LoVo (cell line): ENCODE results near the gene SLC7A6.
"Not testable (repeated sequence)": the region's sequence is repeated elsewhere in the genome, so short reads cannot be mapped to it uniquely, and the experiment has no call there.

Experiments used
- DNase-seq: peaks from one replicate; pipeline ENCODE4 v3.0.0-alpha.2; 2016; ENCODE audit warnings: low spot score

The SLC7A6 gene

GRCh38 chr16:68283801-68284598 lies 19.7 kb downstream of the SLC7A6 start:
- DNase-seq = no peak

DNA sequence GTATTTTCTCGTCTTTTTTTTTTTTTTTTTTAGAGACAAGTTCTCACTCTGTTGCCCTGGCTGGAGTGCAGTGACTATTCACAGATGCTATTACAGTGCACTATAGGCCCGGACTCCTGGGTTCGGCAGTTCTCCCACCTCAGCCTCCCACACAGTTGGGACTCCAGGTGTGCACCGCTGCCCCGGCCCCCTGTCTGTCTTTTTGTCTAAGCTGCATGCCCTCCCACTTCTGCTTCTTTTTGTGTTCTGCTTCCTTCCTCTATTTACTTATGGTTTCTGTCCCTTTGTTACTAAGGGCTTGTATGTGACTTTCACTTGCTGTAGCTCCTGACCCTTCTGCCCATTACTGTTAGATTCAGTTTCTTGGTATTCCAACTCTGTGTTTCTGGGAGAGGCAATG lies 20.5 kb downstream of the SLC7A6 start:
- DNase-seq = no peak

GRCh38 chr16:68285683-68286082 lies 21.4 kb downstream of the SLC7A6 start:
- DNase-seq = no peak

DNA sequence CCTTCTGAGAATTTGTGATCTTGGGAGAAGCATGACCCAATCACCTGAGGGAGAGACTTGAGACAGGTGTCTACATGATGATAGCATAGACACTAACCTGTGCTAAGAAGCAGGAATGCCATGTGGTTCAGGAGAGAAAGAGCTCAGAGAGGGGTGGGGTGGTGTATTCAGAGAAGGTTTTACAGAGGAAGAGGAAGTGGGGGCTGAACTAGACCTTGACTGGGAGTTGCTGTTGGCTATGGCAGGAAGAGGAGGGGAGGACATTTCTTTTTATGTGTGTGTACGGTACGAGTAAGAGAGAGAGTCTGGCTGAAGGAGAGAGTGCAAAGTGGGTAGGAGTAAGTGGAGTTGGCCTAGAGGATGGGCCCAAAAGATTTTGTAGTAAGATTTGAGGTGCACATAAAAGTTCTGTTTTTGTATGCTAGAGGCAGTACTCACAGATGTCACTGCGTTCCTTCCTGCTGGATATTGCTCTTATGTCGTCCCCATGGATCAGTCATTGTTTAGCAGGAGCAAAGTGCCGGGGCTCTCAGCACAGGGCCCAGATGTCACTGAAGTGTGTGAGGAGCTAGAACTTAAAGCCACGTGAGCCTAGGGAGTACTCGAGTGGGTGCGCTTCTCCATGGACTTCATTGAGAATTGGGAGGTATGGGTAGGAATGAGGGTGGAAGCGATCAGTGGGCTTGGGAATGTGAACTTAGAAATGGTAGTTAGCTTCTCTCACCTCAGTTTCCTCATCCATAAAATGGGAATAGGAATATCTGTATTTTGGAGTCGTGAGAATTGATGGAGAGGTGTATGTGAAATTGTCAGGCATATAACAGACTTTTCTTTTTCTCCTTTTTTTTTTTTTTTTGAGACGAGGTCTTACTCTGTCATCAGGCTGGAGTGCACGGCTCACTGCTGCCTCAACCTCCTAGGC lies 22.1 kb downstream of the SLC7A6 start:
- DNase-seq = no peak

DNA sequence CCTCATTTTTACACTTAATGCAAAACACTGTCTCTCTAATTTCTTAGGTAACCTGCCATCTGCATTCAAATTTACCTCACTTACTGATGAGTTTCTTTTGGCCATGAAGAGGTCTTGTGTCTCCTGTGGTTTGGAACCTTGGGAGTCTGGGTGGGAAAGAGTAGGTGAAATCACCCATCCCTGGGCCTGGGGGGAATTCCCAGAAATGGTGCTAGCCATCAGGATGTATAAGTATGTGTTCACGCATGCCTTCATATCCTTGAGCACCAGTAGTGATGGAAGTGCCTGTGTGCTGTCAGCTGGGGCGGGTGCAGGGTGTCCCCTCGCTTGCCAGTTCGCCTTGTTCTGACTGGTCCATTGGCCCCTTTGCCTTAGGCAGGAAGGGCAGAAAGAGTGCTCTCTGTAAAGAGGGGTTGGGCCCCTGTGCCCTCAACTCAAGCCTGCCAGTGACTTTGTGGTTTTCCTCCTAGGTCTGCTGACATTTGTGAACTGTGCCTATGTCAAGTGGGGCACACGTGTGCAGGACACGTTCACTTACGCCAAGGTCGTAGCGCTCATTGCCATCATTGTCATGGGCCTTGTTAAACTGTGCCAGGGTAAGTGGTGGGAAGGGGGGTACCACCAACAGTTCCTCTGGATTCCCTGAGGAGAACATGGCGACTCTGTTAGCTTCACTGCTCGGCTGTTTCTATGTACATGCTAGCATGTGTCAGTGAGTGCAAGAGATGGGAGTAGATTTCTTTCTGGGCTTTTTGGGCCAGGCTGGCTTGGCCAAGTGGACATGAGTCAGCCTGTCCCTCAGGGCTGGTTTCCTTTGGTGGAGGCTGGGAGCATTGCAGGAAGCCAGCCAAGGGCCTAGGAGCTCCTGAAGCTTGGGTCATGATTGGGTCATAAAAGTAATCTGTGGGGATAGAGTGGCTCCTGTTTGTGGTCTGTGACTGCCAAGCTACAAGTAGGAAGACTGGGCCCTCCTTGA lies 23.2 kb downstream of the SLC7A6 start:
- peak; percentile 44 for DNase-seq

GRCh38 chr16:68288252-68288650 lies 23.9 kb downstream of the SLC7A6 start:
- DNase-seq = no peak

GRCh38 chr16:68288796-68289195 lies 24.5 kb downstream of the SLC7A6 start:
- DNase-seq = not testable (repeated sequence)

GRCh38 chr16:68289202-68289601 lies 24.9 kb downstream of the SLC7A6 start:
- no peak for DNase-seq

DNA sequence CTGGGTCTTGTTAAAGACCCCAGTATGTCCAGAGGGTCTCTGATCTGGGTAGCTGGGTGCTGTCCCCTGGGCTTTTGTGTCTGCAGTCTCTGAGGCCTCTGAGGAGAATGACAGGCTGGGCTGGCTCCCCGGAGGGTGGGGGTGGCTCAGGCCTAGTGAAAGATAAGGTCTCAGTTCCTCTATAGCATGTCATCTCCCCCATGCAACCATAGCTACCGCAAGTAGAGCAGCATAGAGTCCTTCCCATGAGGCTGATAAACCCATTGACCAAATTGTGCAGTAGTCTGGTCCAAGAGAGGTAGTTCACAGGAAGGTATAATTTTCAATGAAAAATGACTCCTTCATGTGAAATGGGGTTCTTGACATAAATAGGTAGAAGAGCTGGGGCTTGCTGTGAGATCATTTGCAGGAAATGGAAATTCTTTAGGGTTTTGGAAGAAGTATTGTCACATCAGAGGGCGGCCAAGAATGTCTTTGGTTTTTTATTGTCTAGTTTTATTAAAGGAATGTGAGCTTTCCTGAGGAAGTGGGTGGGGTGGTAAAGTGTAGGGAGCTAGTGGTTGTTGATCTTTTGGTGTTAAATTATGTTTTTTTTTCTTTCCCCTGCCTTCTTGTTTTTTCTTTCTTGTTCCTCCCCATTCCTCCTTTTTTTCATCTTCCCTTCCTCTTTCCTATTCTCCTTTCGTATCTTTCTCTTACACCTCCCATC lies 25.4 kb downstream of the SLC7A6 start:
- DNase-seq = no peak

DNA sequence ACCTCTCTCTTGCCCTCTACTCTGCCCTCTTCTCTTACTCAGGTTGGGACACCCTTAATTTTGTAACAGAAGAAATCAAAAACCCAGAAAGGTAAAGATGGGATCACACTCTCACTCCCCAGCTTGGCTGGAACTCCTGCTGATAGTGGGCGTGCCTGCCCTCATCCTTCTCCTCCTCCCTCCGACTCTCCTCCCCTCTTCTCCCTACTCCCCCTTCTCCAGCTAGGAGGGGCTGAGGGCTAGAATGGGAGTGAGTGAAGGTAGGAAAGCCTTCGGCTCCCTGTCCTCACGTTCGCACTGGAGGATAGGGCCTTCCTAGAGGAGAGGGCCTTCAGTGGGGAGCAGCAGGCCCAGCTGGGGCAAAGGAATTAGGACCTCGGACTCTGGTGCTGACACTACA lies 26.1 kb downstream of the SLC7A6 start:
- no peak for DNase-seq

DNA sequence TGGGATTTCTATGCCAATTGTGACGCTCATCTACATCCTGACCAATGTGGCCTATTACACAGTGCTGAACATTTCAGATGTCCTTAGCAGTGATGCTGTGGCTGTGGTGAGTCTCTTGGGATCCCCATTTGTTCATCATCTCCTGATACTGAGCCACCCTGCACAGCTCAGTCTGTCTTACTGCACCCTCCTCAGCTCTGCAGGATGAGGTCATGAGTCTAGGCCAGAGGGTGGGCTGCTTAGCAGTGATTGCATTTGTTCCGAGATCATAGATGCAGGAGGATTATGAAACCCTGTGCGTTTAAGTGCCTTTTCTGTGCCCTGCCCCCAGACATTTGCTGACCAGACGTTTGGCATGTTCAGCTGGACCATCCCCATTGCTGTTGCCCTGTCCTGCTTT lies 26.9 kb downstream of the SLC7A6 start:
- DNase-seq = no peak

- no peak for DNase-seq
Observed at GRCh38 chr16:68292425-68292824, 28.1 kb downstream of the SLC7A6 start.

- no peak for DNase-seq
Observed at GRCh38 chr16:68296291-68296690, 32.0 kb downstream of the SLC7A6 start.

- no peak for DNase-seq
Observed at GRCh38 chr16:68296693-68297092, 32.4 kb downstream of the SLC7A6 start.

DNA sequence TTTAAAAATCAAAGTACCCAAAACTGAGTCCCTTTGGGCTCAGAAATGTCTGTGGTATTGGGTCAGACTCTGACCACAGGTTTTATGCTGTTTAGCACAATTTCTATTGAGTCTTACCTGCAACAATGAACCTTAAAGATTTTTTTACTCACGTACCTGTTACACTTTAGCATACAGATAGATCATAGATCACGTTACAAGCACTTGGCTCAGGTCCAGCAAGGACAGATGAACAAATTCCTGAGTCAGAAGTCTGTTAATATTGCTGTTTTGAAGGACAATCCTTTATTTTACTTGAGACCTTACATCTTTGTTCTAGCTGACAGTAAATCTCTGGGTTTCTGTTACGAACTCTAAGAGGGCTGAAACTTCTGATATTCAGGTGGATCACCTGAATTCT lies 33.6 kb downstream of the SLC7A6 start:
- no peak for DNase-seq

- no peak for DNase-seq
Observed at GRCh38 chr16:68298312-68298711, 34.0 kb downstream of the SLC7A6 start.

GRCh38 chr16:68298907-68299561 lies 34.7 kb downstream of the SLC7A6 start:
- no peak for DNase-seq

GRCh38 chr16:68299571-68300453 lies 35.5 kb downstream of the SLC7A6 start:
- no peak for DNase-seq

DNA sequence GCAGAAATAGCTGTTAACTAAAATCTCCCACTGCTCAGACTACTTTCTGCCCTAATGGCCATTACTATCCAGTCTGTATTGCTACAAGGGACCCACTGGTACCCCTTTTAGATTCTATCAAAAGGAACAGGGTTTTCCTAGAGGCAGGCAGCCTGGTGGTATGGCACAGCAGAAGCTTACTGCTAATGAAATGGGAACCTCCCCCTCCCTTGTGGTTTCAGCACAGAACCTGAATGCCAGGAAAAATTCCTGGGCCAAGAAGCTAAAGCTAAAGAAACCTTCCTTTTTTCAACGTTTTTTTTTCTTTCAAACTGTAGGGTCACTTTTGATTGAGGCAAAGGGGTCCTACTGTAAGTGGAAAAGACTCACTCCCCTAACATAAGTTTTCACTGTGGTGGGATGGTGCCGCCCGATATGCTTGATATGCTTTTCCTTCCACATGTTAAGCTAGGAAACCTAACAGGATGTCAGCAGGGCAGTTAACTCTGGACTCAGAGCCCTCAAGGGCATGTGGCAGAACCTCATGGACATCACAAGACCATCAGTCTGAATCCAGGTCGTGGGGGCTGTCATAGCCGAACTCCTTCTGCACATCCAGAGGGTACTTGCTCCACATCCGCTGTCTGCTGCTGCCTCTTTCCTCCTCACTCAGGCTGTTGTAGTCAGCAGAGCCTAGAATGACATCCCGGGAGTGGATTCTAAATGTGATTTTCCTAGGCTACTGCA lies 36.6 kb downstream of the SLC7A6 start:
- DNase-seq = no peak
